Transverse colon (tissue), 4 donors: ENCODE results near the gene CHERP.

Experiments used
- EP300 ChIP-seq: sonication (generic); formaldehyde crosslinking; IDR thresholded peaks from one replicate; pipeline ENCODE4 v1.6.1; 2017; ENCODE audit warnings: antibody characterized with exemption, low read depth
- POLR2A ChIP-seq: fragments of 450-650 bp; IDR thresholded peaks from one replicate; pipeline ENCODE4 v1.6.1; 2016; ENCODE audit warnings: antibody characterized with exemption, mild to moderate bottlenecking, moderate library complexity
- POLR2AphosphoS5 ChIP-seq, 3 donors: sonication (generic); formaldehyde crosslinking; IDR thresholded peaks; one replicate each; pipeline ENCODE4 v1.6.1; 2016; ENCODE audit warnings: antibody characterized with exemption in 3 of 3
- TF ChIP-seq, protein P1 (sequence below), 5 experiments: fragments of 200-600 bp in 3 of 5; fragments of 450-650 bp in 2 of 5; sonication (generic) in 3 of 5; IDR thresholded peaks; 1 replicate in 2 of 5; 2 replicates in 3 of 5; pipeline ENCODE4 v1.5.1; 2016 to 2017; ENCODE audit warnings: antibody characterized with exemption in 5 of 5, inconsistent platforms in 3 of 5, mild to moderate bottlenecking in 2 of 5, moderate library complexity in 1 of 5

- TF ChIP-seq, protein P1, sequence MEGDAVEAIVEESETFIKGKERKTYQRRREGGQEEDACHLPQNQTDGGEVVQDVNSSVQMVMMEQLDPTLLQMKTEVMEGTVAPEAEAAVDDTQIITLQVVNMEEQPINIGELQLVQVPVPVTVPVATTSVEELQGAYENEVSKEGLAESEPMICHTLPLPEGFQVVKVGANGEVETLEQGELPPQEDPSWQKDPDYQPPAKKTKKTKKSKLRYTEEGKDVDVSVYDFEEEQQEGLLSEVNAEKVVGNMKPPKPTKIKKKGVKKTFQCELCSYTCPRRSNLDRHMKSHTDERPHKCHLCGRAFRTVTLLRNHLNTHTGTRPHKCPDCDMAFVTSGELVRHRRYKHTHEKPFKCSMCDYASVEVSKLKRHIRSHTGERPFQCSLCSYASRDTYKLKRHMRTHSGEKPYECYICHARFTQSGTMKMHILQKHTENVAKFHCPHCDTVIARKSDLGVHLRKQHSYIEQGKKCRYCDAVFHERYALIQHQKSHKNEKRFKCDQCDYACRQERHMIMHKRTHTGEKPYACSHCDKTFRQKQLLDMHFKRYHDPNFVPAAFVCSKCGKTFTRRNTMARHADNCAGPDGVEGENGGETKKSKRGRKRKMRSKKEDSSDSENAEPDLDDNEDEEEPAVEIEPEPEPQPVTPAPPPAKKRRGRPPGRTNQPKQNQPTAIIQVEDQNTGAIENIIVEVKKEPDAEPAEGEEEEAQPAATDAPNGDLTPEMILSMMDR (IDR thresholded peaks at IDR 0.05) = no peak
- TF ChIP-seq POLR2A (no peak), EP300 (no peak), POLR2AphosphoS5 (IDR thresholded peaks at IDR 0.05) (no peak)
These were observed 23.6 kb downstream of the CHERP start for GRCh38 chr19:16518483-16519229.
